HG02970 (cell line): ENCODE results near the gene DBNL.
"Not testable (repeated sequence)": the region's sequence is repeated elsewhere in the genome, so short reads cannot be mapped to it uniquely, and the experiment has no call there.

Experiments used
- ATAC-seq: cut with Tn5 transposase; IDR thresholded peaks from one replicate; pipeline ENCODE4 v1.9.1; 2021; ENCODE audit warnings: mild to moderate bottlenecking, moderate library complexity, moderate number of reproducible peaks; ENCODE audit not compliant: unreplicated experiment, low FRiP score

DBNL gene

DNA sequence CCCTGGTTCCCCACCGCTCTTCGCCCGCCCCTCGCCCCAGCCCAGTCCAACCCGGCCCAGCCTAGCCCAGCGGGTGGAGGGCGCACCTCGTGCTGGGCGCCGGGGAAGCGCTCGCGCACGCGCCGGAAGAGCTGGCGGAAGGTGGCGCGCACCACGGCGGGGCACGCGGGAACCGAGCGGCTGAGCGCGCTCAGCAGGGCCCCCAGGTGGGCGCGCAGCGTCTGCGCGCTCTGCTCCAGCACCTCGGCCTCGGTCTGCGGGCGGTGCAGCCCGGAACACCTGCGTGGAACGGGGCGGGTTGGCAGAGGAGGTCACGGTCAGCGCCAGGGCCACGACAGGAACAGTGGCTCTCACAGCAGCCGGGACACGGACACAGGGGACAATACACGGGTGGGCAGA lies 4.0 kb upstream of the DBNL start:
- ATAC-seq, result not testable (repeated sequence)

DNA sequence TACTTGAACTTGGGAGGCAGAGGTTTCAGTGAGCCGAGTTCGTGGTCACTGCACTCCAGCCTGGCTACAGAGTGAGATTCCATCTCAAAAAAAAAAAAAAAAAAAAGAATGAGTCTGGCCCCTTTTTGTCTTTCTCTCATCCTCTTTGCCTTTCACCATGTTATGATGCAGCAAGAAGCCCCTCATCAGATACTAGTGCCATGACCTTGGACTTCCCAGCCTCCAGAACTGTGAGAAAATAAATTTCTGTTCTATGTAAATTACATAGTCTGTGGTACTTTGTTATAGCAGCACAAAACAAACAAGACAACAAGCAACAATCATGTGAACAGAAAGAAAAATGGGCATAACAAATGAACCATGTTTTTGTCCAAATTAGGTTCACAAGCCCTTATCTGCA lies 2.3 kb upstream of the DBNL start:
- ATAC-seq, result no peak

DNA sequence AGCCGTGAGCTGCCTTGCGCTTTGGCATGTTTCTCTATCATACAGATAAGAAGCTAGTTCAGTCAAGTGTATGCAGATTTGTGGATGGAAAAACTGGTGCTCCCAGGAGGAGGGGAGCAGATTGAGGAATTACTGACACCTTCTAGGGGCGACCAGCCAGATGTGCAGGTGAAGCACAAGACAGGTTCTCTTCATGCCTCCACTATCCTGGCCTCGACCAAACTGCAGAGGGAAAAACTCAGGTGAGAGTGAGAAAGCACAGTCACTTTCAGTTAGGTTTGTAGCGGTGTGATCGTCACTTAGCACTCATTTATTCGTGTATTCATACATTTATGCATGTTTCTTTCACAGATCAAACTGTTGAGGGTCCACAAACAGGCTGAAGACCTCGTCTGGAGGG lies 600 bp upstream of the DBNL start:
- no peak for ATAC-seq

DNA sequence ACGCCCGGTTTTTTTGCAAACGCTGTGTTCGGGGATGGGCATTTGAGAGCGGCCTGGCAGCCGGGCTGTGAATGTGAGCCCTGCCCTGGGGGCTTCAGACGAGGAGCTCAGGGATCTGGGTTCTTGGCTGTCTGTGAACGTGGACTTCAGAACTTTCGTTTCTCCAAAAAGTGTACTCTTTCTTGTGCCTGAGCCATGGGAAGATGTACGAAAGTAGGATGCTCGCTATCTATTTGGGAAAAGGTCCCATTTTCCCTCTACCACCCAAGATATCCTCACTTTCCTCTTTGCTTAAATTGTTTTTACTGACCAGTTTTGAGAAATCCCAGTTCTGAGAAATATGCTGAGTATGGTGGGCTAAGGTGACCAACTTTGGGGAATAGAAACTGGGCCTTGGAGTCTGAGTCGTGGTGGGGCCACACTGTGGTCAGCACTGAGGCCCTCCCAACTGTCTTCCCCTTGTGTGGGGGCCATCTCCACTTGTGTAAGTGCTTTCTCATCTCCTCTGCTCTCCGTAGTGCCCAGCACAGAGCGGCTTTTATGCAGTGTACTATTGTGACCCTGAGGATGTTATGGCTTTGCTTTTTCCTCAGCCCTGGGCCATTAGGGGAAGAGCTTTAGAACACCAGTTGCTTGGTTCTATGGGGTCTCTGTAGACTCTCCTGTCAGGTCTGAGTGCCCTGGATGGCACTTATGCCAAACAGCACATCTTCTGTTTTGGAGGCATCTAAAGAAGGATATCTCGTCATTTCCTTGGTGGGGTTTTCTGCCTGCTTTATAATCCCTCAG lies 918 bp downstream of the DBNL start:
- ATAC-seq, result no peak

DNA sequence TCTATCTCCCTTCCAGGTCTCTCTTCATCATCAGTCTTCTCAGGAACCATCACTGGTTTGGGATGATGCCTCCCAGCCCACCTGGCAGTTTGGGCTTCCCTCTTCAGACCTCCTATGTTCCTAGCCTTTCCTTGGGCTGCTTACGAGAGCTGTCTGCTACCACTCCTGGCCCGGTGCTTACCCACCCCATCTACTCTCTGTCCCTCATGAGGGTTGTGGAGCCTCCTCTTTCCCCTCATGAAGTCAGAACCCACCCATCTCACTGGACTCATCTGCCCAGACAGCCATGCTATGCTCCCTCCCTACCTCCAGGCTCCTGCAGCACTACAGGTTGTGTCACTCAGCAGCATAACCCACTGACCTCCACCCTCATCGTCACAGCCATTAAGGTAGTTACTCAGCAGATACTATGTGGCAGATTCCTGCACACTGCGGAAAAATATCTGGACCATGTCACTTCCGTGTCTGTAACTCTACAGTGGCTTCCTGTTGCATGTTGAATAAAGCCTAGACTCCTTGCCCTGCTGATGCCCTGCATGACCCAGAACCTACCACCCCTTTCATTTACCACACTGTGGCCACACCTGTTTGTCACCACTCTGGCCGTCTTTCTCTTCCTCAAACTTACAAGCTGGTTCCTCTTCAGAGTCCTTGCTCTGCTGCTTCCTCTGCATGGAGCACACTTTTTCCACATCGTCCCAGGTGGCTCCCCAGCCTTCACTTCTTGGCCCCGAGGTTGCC lies 2.0 kb downstream of the DBNL start:
- no peak for ATAC-seq

DNA sequence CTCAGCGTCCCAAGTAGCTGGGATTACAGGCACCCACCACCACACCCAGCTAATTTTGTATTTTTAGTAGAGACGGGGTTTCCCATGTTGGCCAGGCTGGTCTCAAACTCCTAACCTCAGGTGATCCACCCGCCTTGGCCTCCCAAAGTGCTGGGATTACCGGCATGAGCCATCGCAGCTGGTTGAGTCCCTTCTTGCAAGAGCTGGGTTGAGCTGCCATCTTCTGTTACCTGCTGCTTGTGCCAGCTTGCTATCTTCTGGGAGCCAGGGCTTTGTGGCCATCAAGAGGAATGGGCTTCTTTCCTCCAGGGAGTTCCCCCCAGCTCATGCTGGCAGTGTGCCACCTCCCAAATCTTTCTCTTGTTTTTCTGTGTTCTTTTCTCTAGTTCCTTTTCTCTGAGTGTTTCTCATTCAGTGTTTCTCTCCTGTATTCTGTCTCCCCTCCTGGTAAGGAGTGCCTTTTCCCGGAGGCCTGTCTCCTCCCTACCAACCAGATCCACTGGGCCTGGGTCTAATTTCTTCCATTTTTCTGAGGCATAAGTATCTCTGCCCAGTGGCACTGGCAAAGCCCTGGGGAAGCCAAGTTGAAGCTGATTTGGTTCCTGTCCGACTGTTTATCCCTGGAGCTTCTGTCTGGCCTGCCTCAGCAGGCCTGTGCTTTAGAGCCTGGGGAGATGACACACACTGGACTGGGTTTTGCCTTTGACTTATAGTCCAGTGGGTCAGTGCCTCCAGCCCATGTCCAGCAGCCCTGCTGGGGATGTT lies 3.7 kb downstream of the DBNL start:
- ATAC-seq, result no peak

DNA sequence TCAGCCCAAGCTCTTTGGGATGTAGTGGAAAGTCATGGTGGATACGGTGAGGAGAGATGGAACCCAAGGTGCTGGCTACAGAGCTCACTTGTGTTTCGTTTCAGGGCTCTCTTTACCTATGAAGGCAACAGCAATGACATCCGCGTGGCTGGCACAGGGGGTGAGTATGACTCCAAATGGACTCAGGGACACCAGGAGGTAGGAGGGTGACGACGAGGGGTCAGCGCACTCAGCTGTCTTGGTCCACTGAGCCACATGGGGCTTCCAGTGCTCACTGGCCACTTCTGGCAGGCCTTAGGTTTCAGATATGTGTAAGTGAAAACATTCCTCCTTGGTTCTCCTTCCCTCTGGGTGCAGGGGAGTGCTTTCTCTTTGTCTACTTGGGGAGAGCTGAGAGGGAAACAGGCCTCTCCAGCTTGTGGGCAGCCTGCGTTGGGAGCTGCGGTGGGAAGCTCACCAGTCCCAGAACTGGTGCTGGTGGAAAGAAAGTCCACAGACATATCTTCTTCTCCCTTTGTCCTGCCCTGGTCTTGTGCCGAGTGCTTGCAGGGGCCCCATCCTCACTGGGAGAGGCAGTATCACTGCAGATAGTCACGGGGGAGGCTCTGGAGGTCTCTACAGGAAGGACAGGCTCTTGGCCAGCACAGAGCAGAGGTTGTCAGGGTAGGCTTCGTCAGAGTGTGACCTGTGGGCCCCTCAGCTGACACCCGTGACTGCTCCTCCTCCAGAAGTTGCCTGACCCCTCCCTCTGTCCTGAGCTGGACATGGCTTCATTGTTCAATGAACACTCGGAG lies 5.8 kb downstream of the DBNL start:
- no peak for ATAC-seq

DNA sequence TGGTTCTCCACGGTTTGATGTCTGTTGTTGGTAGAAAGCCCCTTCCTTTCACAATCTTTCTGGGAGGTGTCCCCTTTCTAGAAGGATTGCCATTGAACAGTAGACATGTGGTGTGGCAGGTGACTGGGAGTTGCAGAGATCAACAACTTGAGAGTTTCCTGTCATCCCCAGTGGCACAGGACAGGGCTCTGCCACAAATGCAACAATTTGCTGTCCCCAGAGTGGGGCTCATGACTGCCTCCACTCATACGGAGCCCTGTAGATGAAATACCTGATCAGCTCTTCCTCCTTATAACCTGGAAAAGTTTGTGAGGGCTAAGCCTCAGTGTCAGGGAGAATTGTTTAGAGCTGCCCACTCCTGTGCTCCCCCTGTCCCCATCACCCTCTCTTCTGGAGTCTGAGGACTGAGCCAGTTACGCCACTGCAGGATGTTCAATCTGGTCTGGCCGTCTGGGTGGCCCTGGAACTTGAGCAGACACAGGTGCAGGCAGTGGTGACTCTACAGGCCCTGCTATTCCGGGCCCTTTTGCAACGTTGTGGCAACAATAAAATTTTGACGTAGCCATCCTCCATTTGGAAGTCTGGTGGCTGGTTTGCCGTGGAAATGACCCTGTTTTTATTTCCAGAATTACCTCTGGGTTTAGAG lies 6.5 kb downstream of the DBNL start:
- no peak for ATAC-seq

DNA sequence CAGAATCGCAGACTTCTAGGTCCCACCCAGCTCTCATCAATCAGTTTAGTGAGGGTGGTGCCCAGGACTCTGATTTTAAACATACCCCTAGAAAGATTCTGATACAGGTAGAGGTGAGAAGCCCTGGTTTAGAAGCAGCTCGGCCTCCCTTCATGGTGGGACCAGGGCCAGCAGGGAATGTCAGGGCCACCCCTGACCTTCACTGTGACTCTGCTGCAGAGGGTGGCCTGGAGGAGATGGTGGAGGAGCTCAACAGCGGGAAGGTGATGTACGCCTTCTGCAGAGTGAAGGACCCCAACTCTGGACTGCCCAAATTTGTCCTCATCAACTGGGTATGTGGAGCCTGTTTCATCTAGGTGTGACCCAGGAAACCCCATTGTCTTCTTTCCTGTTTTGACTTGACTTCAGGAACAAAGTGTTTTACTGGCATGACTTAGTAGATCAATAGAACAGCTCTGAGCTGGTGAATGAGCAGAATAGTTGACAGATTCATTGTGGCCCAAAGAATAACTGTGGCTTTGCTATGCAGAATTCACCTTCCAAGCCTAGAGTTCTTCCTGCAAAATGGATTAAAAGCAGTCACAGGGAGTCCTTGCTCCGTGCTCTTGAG lies 7.2 kb downstream of the DBNL start:
- no peak for ATAC-seq

DNA sequence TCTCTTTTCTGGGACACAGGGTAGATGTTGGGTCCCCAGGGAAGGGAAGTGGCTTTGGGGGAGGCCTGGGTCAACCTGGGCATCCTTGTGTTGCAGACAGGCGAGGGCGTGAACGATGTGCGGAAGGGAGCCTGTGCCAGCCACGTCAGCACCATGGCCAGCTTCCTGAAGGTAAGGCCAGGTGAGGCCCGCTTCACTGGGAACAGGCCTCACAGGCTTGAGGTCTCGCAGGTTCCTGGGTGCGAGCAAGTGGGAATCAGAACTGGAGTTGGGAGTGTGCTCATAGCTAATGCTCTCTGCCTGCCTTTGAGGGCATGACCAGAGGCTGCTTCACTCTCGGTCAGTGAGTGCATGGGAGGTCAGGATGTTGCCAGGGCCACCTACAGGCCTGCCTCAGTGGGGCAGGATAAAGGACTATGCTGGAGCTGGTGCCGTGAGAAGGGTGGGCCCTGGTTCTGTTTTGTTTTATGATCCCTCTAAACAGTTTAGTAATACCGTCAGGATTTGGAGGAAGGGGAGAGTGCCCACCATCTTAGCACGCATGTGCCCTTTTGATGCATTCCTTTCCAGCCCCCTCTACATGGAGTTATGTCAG lies 8.4 kb downstream of the DBNL start:
- ATAC-seq, result no peak

DNA sequence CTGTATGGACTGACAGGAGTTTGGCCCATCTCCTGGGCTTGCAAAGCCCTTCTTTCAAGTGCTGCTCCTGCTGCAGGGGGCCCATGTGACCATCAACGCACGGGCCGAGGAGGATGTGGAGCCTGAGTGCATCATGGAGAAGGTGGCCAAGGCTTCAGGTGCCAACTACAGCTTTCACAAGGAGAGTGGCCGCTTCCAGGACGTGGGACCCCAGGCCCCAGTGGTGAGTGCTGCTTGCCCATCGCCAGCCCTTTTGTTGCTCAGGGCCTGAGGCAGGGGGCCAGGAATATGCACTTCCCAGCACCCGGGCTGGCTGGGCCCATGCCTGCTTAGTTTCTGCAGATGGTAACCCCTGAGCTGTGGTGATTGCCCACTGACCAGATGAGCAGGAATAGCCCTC lies 12.2 kb downstream of the DBNL start:
- no peak for ATAC-seq

DNA sequence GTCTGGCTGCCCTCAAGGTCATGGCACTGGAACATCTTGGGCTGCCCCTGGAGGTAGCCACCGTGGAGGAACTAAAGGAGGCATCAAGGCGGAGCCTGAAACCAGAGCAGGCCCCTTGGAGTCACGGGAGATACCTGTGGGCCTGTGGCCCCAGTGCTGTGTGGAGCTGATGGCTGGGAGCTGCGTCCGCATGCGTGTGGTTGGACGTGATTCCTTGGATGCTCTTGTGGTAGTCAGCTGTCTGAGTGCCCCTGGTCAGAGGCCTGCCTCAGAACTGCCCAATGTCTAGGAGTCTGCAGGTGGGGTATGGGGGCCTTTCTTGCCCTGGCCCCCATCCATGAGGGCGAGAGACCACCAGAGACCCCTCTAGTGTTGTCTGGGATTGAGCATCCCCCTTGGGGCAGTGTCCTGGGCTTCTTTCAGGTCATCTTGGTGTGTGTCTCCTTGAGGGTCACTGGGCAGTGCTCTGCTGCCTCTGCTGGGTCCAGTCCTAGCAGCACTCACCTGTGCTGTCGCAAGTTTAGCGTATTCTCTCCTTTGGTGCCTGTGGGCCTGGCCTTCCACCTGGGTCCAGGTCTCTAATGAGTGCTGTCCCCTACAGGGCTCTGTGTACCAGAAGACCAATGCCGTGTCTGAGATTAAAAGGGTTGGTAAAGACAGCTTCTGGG lies 12.8 kb downstream of the DBNL start:
- ATAC-seq, result no peak

DNA sequence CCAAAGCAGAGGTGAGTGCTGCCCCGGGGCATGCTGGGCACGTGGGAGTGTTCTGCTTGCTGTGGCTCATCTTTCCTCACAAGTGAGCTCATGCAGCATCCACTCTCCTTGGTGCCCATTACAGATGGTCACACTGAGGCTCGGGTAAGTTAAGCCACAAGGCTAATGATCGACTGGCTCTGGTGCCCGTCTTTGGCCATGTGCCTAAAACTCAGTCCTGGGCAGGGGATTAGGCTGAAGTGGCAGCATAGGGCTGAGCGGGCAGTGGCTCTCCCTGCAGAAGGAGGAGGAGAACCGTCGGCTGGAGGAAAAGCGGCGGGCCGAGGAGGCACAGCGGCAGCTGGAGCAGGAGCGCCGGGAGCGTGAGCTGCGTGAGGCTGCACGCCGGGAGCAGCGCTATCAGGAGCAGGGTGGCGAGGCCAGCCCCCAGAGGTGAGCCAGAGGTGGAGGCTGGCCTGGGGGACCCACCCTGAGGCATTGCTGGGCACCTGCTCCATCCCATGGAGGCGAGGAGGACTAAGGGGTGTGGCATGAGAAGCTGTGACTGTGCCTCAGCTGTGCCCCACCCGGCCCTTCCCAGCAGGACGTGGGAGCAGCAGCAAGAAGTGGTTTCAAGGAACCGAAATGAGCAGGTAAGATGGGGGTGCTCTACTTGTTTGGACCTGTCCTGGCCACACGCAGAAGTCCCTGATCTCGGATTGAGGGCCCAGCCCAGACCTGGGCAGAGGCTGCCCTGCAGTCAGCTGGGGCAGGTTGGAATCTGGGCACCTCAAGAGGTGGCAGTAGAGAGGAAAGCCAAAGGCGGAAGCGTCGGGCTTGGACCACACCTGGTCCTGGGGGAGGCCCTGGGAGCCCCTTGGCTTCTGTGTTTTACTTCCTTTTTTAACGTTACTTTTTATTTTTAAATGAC lies 13.6 kb downstream of the DBNL start:
- no peak for ATAC-seq

DNA sequence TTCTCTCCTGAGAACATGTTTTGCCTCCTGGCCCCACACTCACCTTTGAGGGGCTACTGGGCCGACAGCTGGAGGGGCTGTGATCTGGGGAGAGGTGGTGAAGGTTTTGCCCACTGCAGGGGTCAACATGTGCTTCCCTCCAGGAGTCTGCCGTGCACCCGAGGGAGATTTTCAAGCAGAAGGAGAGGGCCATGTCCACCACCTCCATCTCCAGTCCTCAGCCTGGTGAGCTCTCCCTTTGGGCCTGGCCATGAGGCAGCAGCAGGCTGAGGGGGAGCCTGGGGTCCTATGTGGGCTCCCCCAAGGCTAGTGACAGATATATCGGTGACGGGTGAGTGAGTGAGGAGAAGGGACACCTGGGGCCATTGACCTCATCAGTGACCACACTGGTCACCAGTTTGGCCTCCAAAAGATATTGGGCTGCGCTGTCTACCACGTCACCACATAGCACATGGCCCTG lies 14.3 kb downstream of the DBNL start:
- ATAC-seq, result no peak

DNA sequence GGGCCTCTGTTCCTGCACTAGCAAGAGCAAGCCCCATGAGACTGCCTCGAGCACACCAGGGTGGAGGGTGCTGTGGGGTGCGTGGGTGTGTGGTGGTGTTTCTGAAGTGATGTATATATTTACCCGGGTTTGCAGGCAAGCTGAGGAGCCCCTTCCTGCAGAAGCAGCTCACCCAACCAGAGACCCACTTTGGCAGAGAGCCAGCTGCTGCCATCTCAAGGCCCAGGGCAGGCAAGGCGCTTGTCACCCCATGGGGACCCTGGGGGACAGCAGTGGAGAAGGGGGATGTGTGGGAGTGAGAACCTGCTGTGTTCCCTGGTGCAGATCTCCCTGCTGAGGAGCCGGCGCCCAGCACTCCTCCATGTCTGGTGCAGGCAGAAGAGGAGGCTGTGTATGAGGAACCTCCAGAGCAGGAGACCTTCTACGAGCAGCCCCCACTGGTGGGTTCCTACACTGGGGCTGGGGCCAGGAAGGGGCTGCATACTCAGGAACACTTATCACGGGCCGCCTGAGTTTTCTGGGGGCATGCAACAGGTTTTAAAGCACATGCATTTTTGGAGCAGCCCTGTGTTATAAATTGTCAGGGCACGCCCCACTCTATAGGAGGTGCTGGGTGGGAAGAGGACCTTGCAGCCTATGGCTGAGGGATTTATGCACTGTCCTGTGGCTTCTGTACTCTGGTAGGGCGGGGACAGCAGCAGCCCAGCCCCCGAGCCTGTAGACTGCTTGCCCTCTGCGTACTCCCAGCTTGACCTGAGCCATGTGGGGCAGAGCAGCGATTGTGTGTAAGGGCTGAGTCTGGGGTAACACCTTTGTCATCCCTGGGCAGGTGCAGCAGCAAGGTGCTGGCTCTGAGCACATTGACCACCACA lies 15.0 kb downstream of the DBNL start:
- no peak for ATAC-seq

DNA sequence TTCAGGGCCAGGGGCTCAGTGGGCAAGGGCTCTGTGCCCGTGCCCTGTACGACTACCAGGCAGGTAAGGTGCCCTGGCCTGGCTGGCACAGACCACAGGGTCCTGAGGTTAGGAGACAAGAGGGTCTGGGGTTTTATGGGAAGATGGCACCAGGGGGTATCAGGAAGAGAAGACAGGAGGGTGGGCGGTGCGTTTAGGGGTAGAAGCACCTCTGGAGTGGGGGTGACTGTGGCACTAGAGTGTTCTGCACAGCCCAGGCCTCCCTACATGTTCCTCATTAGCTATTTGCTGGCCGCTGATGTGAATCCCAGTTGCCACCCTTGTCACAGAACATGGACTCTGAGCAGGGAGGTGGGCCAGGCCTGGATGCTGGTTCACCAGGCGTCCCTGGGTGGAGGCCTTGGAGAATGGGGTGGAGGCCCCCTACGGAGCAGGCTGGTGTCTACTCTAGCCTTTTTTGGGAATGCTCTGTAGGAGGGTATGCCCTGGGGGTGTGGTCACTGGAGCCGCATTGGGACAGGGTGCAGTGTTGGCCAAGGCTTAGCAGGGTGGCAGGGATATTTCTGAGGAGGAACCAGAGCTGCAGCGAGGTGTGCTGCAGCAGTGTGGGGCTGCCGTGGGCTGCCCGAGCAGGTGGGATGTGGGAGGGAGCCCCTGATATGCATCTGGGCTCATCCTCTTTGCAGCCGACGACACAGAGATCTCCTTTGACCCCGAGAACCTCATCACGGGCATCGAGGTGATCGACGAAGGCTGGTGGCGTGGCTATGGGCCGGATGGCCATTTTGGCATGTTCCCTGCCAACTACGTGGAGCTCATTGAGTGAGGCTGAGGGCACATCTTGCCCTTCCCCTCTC lies 15.8 kb downstream of the DBNL start:
- ATAC-seq, result no peak
